Spinal cord (tissue), 10 donors: Measurements from ENCODE around the gene UBASH3B. TPM values are rescaled to one million over a fixed set of nuclear protein-coding genes. Genes with fewer than 3 reads are reported as not detected.
A peak's percentile ranks its signal among the peaks of the same experiment; 100 is the strongest.

Experiments
- DNase-seq, 6 donors: peaks; one replicate each; pipeline versions ENCODE4 v3.0.0 to v3.0.0-alpha.2; 2013 to 2015; ENCODE audit warnings: low spot score in 6 of 6, low read depth in 4 of 6
- H3K27ac ChIP-seq: one replicate; pipeline ENCODE4 v1.5.1; 2013; ENCODE audit warnings: low read depth, low read length, control low read depth
- H3K27me3 ChIP-seq: one replicate; pipeline ENCODE4 v1.6.1; 2013; ENCODE audit warnings: low read length; ENCODE audit not compliant: control insufficient read depth, insufficient read depth
- H3K36me3 ChIP-seq: one replicate; pipeline ENCODE4 v1.6.1; 2013; ENCODE audit warnings: low read length; ENCODE audit not compliant: control insufficient read depth, insufficient read depth
- H3K4me1 ChIP-seq: one replicate; pipeline ENCODE4 v1.6.1; 2013; ENCODE audit warnings: low read length; ENCODE audit not compliant: control insufficient read depth, insufficient read depth
- H3K4me3 ChIP-seq: one replicate; pipeline ENCODE4 v1.5.1; 2013; ENCODE audit warnings: low read depth, low read length, control low read depth
- H3K9me3 ChIP-seq: one replicate; pipeline ENCODE4 v1.6.1; 2013; ENCODE audit warnings: low read length; ENCODE audit not compliant: control insufficient read depth, insufficient read depth
- WGBS: methylation state at CpG from one replicate; pipeline ENCODE4 v1.1.5; 2013; ENCODE audit warnings: missing lambda C conversion rate; ENCODE audit not compliant: insufficient coverage; 5-methylcytosine and 5-hydroxymethylcytosine counted together
- polyA plus RNA-seq, 2 donors: library from polyadenylated mRNA; unstranded; fragments of 120-200 nt; gene quantifications; one replicate each; pipeline ENCODE4 v1.2.1, GENCODE V29; 2013; ENCODE audit not compliant: insufficient read length in 2 of 2
- total RNA-seq, 2 donors: library from RNA; depleted of rRNA in 1 of 2; stranded (reverse); fragments of 120-200 nt in 1 of 2; fragments of >200 nt in 1 of 2; gene quantifications; one replicate each; pipeline versions ENCODE4 v1.2.3 to v1.2.4, GENCODE V29; 2013 to 2014
- donor health status: healthy.

The UBASH3B gene
- total and polyA plus RNA-seq, 4 donors = 6.0 to 17.2 (median 9.6) TPM

DNA sequence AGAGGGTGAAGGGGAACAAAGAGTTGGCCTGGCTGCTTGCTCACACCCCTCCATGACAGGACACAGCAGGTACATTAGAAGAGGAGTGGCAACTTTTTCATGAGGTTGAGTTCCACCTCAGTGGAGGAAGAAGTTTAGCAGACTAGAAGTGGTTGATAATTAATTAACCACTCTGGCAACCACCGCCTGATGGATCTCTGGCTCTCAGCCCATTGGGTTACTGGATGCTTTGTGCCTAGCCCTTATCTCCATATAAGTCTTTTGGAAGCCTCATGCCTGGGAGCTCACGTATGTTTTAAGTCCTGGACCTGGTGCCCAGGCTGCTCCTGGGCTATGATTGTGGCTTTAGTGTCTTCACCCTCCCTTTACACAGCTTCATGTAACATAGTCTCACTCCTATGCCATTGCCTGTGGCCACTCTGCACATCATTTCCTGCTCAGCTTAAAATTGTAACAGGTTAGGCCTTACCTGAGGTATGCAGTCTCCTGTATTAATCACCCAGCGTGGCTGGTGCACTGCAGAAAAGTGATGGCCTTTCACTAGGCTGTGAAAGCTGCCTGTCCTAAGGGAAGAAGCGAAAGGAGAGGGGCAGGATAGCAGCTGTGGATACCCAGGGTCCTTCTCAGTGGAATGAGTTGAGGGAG, 110.1 kb downstream of the UBASH3B start:
- WGBS = 94% methylated on average over 3 of the region's 4 CpGs
- H3K4me1 ChIP-seq = no peaks in the 10 kb centered on the region
- no peaks in the 10 kb centered on the region for H3K9me3 ChIP-seq
- H3K4me3 ChIP-seq = no peak overlapping the region
- no peaks in the 10 kb centered on the region for H3K36me3 ChIP-seq
- DNase-seq = no peak
- no peaks in the 10 kb centered on the region for H3K27me3 ChIP-seq
- H3K27ac ChIP-seq = no peak overlapping the region

DNA sequence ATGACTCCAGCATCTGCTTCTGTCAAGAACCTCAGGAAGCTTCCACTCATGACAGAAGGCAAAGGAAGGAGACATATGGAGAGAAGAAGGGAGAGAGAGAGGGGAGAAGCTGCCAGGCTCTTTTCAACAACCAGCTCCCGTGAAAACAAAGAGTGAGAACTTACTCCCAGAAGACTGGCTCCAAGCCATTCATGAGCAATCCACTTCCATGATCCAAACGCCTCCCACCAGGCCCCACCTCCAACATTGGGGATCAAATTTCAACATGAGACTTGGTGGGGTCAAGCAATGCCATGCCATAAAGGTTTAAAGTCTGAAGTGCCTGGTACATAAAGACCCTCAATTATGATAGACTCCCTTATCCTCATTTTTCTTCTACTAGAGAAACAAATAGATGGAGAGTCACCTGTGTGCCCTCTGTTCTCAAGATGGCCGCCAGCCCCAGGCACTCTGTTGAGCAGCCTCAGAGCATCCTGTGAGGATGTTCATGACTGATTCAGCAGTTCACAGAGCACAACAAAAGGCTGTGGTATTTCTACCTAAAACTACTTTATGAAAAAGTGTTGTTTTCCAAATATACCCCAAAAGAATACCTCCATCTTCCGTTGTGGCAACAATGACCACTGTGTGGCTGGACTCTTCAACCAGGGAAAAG, 113.7 kb downstream of the UBASH3B start:
- DNase-seq = no peak
- no peak overlapping the region for H3K27ac ChIP-seq
- H3K4me3 ChIP-seq = no peak overlapping the region
- 50% methylated on average over 1 of the region's 4 CpGs for WGBS
- H3K9me3 ChIP-seq = no peaks in the 10 kb centered on the region
- H3K36me3 ChIP-seq = no peaks in the 10 kb centered on the region
- H3K4me1 ChIP-seq = no peaks in the 10 kb centered on the region
- H3K27me3 ChIP-seq = no peaks in the 10 kb centered on the region

DNA sequence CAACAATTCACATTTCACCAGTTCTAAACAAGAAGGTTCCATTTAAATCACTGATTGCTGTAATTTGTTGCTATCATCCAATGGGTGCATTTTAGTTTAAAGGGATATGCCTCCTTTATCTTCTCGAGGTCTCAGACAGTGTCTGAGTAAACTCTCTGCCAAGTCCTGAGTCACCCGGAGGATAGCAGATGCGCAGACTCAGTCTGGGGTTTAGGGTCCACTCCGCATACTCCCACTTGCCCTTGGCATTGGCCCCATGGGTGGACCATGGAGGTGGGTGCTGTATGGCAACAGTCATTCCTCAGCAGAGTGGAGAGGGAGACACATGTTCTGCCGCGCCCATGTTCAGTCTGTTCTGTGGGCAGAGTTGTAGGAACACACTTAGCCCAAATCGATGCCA, 117.4 kb downstream of the UBASH3B start:
- WGBS = 76% methylated on average over 6 of the region's 7 CpGs
- Histone ChIP-seq H3K36me3 (peaks cover 4% of the 10 kb centered on the region), H3K4me3 (no peak overlapping the region), H3K27me3 (no peaks in the 10 kb centered on the region), H3K4me1 (no peaks in the 10 kb centered on the region), H3K9me3 (no peaks in the 10 kb centered on the region), H3K27ac (no peak overlapping the region)
- DNase-seq = no peak

DNA sequence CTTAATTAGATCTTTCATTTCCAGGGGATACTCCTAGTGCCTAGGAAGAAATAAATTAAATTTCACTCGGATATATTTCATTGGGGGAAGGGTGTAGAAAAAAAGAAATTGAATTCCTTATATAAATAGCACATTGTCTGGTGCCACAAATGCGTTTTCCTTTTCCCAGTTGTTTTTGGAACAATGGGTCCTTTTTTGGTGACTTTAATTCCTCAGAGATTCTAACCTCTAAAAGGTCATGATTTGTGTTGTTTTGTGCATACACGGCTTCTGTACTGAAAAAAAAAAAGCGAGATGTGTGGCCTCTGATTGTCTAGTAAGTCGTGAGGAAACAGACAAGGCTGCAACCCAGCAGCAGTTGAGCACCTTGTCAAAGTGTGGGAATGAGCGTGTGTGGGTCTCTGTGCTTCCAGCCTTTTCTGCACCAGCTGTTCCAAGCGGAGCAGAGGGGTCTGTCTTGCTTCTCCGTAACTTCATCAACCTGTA, 118.3 kb downstream of the UBASH3B start:
- Histone ChIP-seq H3K9me3 (no peaks in the 10 kb centered on the region), H3K27me3 (no peaks in the 10 kb centered on the region), H3K36me3 (peaks cover 4% of the 10 kb centered on the region), H3K27ac (no peak overlapping the region), H3K4me3 (no peak overlapping the region), H3K4me1 (no peaks in the 10 kb centered on the region)
- 47% methylated on average over 4 of the region's 8 CpGs for whole genome bisulfite sequencing
- peak in 1 of 6 donors; percentile 47 for DNase-seq

DNA sequence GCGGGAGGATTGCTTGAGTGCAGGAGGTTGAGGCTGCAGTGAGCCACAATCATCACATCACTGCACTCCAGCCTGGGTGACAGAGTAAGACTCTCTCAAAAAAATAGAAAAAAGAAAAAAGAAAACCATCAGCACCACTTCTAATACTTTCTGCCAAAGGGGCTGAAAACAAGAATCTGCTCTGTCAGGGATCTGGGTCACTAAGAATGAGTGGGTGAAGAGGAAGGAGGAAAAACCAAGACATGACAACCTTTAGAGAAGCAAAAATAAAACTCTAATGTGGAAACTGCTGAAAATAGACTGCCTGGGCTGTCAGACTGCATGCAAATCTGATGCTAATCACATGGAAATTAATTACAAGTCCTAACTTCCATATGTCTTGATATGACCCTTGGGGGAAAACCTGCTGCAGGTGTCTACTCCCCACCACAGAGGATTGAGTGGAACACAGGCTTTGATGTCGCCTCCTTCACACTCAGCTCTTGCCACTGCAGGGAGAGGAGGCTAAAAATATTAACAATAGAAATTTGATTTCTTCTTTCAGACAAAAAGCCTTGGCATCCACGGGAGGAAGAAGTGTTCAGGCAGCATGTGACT, 120.3 kb downstream of the UBASH3B start:
- Histone ChIP-seq H3K4me1 (peaks cover 5% of the 10 kb centered on the region), H3K9me3 (no peaks in the 10 kb centered on the region), H3K4me3 (no peak overlapping the region), H3K36me3 (peaks cover 13% of the 10 kb centered on the region), H3K27me3 (no peaks in the 10 kb centered on the region), H3K27ac (no peak overlapping the region)
- WGBS = no CpG with 5 or more reads among the region's 3 CpGs
- DNase-seq = no peak

DNA sequence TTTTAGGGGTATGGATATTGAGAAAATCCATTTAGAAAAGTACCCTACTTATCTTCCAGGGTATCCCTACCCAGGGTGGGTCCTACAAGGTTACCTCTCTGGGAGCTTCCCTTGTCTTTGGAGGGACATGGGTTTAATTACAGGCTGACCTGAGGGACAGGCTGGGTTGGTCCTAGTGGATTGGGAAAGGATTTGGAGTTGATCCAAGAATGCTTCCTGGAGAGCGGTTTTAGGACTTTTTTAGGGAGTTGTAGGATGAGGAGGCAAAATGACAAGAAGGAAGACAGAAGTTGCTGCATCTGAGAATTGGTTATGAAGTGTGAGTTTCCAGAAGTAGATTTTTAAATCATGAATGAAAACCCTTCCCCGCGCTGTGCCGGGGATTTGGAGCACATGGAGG, 121.0 kb downstream of the UBASH3B start:
- 60% methylated on average over 1 of the region's 4 CpGs for WGBS
- no peaks in the 10 kb centered on the region for H3K27me3 ChIP-seq
- no peak overlapping the region for H3K4me3 ChIP-seq
- no peak overlapping the region for H3K27ac ChIP-seq
- H3K36me3 ChIP-seq = peaks cover 13% of the 10 kb centered on the region
- H3K4me1 ChIP-seq = peaks cover 13% of the 10 kb centered on the region
- H3K9me3 ChIP-seq = no peaks in the 10 kb centered on the region
- DNase-seq = no peak

DNA sequence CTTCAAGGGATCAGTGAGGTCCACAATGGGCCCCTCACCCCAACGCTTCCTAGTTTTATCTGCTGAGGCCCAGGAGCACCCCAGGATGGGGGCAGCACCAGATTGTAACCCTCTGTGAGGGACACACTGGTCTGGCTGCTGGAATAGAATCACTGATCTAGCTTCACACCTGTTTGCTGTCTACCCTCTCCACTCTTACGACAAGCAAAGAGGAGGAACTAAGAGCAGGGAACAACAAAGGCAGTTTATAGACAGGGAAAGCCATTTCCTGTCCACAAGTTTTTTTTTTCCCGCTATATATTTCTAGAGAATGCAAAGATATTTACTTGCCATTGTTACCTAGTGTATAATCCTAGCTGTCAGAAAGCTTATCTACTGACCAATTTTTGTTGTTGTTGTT, 121.8 kb downstream of the UBASH3B start:
- H3K9me3 ChIP-seq = no peaks in the 10 kb centered on the region
- peaks cover 13% of the 10 kb centered on the region for H3K4me1 ChIP-seq
- H3K4me3 ChIP-seq = no peak overlapping the region
- no peak overlapping the region for H3K27ac ChIP-seq
- no peaks in the 10 kb centered on the region for H3K27me3 ChIP-seq
- DNase-seq = no peak
- 73% methylated on average over 1 of the region's 3 CpGs for WGBS
- peaks cover 13% of the 10 kb centered on the region for H3K36me3 ChIP-seq

DNA sequence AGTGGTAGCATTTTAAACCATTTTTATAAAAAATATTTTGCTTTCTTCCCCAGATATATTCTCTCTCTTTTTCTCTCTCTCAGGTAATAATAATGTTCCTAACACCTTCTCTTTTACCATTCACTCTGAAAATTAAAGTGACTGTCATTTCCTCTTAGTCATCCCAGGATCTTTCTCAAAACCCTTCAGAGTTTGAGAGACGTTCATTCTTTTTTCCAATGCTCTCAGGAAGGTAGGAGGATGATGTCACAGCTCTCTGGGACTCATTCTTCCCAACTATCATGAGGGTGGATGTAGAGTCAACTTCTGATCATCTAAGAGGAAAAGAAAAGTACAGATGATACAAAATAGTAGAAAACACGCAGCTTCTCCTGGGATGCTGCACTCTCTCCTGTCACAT, 122.6 kb downstream of the UBASH3B start:
- WGBS = no CpG with 5 or more reads among the region's 2 CpGs
- Histone ChIP-seq H3K36me3 (peaks cover 13% of the 10 kb centered on the region), H3K4me1 (peaks cover 13% of the 10 kb centered on the region), H3K4me3 (no peak overlapping the region), H3K9me3 (no peaks in the 10 kb centered on the region), H3K27me3 (no peaks in the 10 kb centered on the region), H3K27ac (no peak overlapping the region)
- no peak for DNase-seq

DNA sequence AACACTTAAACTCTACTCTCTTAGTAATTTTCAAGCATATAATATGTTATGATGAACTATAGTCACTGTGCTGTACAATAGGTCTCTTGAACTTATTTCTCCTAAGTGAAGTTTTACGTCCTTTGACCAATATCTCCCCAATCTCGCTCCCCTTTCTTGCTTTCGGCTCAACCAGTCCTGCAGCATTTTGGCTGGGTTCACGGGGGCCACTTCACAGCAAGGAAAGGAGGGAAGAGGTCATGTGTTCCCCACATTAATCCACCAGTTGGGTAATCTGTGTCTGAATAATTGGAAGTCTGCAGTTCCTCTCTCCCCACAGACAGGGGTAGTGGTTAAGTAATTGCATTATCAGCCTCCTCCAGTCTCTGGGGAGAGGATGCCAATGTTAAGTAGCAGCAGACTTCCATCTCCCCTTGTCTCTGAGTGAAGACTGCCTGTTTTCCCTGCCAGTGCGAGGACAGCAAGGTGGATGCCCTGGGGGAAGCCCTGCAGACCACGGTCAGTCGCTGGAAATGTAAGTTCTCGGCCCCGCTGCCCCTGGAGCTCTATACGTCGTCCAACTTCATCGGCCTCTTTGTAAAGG, 123.6 kb downstream of the UBASH3B start:
- Histone ChIP-seq H3K4me1 (peaks cover 13% of the 10 kb centered on the region), H3K27ac (no peak overlapping the region), H3K36me3 (peaks cover 13% of the 10 kb centered on the region), H3K4me3 (no peak overlapping the region), H3K27me3 (no peaks in the 10 kb centered on the region), H3K9me3 (no peaks in the 10 kb centered on the region)
- 87% methylated on average over 8 of the region's 12 CpGs for WGBS
- no peak for DNase-seq
